ENCODE measurements around the gene JAK1.
A peak's percentile ranks its signal among the peaks of the same experiment; 100 is the strongest.
"Not testable (repeated sequence)": the region's sequence is repeated elsewhere in the genome, so short reads cannot be mapped to it uniquely, and the experiment has no call there.

Gene JAK1

DNA sequence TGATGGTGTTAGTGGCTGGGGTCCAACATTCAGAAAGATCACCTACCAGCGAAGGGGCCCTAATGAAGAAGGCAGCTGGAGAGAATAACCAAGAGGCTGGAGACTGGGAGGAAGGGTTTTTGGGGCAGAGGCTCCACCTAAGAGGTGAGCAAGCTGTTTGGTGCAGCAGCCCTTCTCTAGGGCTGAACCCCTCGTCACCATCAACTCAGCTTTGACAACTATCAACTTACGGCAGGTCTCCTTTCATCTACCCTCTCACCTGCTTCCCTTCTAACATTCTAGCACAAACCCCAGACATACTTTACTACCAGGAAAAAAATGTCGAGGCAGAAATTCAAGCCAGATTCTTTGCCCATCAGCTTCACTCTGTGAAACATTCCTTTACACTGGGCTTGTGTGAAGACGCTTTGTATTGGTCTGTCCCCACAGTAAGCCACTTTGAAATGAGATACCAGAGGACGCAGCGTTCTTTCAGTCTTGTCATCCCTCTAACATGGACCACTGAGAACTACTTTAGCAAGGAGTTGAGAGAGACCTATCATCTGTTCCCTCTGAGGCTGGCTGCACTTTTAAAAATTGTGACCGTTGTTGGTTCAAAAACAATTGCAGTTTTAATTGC lies 136.8 kb downstream of the JAK1 start:
- DNase-seq: no peak

DNA sequence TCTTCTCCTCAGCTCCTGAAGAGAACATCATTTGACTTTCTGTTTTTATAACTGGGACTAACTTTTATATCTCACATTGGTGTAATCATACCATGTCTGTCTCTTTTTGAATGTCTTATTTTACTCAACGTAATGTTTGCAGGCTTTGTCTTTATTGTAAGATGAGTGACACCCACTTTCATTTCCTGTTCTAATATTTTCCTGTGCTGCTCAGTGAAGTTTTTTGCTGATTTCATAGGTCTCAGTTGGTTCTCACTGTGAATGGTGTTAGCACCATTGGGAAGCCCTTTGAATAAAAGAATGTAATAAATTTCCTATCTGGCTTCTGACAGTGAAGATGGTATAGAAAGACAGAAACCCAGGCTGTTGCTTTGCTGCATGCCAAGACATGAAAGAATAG lies 137.5 kb downstream of the JAK1 start:
- DNase-seq: no peak

DNA sequence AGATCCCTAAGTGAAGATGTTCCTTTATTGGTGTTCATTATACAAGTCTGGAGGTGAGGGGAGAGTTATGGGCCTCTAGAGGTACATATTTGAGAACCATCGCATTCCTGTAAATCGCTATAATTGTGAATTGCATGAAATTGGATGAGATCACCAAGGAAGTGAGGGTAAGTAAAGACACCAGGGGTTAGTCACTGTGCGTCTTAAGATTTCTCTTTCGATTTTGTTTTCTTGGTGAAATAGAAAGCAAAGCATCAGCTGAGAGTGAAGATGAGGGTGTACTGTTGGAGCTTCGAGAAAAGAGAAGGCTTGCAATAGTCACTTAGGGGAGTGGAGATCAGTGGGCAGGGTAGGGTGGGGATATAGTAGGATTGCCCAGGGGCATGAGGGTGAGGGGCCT lies 139.4 kb downstream of the JAK1 start:
- no peak for DNase-seq

DNA sequence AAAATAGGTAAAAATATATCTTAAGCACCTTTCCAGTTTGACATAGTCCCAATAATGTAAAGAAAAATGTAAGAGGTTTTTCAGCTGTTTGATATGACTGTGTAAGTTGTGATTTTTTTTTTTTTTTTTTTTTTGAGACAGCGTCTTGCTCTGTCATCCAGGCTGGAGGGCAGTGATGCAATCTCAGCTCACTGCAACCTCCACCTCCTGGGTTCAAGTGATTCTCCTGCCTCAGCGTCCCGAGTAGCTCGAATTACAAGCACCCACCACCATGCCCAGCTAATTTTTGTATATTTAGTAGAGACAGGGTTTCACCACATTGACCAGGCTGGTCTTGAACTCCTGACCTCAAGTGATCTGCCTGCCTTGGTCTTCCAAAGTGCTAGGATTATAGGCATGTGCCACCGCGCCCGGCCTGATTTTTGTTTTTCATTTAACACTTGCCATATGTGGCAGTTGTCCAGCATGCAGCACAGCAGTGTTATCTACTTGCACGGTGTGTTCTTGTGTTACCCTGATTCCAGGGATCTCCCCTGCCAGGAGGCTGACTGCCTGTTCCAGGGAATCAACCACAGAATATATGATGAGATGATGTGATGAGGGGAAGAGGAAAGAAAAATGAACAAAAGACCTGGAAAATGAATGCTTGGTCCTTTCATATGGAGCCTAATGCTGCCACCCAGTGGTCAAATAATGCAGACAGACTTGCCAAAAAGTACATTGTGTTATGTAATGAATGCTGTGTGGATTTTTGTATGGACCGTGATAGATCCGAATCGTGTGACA lies 142.5 kb downstream of the JAK1 start:
- DNase-seq: peak; percentile 53

DNA sequence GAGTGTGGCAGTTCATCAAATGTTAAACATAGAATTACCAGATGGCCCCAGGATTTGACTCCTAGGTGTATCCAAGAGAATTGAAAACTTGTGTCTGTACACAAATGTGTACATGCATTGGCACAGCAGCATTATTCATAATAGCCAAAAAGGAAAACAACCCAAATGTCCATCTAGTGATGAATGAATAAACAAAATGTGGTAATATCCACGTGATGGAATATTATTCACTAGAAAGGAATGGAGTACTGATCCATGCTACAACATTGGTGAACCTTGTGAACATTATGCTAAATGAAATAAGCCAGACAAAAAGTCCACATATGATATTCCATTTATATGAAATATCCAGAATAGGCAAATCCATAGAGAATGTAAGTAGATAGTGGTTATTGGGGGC lies 143.7 kb downstream of the JAK1 start:
- no peak for DNase-seq

DNA sequence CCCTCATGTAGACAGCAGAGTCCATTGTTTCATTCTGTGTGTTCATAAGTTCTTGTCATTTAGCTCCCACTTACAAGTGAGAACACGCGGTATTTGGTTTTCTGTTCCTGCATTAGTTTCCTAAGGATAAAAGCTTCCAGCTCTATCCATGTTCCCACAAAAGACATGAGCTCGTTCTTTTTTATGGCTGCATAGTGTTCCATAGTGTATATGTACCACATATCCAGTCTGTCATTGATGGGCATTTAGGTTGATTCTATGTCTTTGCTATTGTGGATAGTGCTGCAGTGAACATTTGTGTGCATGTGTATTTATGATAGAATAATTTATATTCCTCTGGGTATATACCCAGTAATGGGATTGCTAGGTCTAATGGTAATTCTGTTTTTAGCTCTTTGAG lies 145.8 kb downstream of the JAK1 start:
- DNase-seq: not testable (repeated sequence)

DNA sequence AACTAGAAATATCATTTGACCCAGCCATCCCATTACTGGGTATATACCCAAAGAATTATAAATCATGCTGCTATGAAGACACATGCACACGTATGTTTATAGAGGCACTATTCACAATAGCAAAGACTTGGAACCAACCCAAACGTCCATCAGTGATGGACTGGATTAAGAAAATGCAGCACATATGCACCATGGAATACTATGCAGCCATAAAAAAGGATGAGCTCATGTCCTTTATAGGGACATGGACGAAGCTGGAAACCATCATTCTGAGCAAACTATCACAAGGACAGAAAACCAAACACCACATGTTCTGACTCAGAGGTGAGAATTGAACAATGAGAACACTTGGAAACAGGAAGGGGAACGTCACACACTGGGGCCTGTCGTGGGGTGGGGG lies 149.0 kb downstream of the JAK1 start:
- not testable (repeated sequence) for DNase-seq

DNA sequence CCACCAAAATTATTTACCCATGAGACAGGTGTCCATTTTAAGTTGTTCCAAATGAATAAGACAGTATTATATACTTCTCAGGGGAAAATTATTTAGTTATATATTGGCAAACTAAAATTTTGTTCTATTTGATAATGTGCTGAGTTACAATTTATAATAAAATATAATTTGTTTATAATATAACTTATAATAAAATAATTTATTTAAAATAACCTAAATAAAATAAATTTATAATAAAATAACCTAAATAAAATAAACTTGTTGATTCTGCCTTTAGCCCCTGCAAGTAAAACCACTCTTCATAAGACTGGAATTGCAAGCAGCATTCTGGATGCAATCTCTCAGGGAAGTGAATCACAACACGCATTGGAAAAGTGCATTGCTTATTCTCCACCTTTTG lies 151.9 kb downstream of the JAK1 start:
- DNase-seq: no peak

DNA sequence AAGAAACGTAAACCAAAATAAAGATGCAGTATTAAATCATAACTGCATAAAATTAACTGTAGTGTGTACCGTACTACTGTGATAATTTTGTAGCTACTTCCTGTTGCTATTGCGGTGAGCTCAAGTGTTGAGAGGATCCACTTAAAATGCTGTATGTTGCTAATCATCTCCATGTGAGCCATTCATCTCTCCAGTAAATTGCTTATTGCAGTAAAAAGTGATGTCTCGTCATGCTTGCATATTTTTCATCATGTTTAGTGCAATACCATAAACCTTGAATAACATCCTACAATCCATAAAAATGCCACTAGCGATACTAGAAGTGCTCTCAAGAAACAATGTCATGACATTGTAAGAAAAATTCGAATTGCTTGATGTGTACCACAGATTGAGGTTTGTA lies 155.2 kb downstream of the JAK1 start:
- DNase-seq: no peak

DNA sequence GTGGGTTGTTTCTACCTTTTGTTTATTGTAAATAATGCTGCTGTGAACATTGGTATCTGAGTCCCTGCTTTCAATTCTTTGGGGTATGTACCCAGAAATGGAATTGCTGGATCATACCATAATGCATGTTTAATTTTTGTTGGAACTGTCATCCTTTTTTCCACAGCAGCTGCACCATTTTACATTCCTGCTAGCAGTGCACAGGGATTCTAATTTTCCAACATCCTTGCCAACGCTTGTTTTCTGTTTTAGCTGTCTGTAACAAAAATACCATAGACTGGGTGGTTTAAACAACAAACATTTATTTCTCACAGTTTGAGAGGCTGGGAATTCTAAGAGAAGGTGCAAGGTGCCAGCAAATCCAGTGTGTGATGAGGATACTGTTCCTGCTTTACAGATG lies 156.3 kb downstream of the JAK1 start:
- DNase-seq: no peak

DNA sequence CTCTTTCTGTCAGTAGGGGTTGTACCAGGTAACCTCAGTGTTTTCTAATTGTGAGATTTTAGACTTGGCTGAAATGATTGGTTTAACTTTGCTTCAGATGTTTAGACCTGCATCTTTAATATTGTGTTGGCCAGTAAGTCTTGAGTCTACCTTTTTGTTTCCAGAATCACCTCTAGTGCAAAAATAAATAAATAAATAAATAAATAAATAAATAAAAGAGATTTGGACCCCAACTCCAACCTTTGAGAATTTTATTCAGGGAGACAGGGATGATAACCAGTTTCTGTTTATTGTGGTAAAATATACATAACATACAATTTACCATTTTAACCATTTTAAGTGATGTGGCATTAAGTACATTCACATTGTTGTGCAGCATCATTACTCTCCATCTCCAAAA lies 157.0 kb downstream of the JAK1 start:
- DNase-seq: no peak

DNA sequence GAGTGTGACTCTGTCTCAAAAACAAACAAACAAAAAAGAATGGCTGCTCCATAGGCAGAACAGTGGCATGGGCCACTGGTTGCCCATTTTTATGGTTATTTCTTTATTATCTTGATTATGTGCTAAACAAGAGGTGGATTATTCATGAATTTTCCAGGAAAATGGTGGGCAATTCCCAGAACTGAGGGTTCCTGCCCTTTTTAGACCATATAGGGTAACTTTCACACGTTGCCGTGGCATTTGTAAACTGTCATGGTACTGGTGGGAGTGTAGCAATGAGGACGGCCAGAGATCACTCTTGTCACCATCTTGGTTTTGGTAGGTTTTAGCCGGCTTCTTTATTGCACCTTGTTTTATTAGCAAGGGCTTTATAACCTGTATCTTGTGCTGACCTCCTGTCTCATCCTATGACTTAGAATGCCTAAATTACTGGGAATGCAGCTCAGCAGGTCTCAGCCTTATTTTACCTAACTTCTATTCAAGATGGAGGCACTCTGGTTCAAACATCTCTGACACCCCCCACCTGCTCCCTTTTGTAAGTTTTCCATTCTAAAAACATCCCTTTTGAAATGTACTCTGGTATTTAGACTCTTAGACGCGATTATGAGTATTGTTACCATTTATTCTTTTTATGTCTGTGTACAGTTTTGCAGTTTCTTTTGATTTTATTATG lies 164.4 kb downstream of the JAK1 start:
- DNase-seq: no peak

DNA sequence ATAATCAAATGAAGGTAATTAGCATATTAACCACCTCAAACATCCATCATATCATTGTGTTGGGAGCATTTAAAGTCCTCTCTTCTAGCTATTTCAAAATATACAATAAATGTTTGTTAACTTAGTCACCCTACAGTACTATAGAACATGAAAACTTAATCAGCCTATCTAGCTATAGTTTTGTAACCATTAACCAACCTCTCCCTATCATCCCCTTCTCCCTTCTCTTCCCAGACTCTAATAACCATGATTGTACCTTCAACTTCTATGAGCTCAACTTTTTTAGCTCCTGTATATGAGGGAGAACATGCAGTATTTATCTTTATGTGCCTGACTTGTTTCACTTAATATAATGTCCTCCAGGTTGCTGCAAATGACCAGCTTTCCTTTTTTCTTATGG lies 167.5 kb downstream of the JAK1 start:
- no peak for DNase-seq

DNA sequence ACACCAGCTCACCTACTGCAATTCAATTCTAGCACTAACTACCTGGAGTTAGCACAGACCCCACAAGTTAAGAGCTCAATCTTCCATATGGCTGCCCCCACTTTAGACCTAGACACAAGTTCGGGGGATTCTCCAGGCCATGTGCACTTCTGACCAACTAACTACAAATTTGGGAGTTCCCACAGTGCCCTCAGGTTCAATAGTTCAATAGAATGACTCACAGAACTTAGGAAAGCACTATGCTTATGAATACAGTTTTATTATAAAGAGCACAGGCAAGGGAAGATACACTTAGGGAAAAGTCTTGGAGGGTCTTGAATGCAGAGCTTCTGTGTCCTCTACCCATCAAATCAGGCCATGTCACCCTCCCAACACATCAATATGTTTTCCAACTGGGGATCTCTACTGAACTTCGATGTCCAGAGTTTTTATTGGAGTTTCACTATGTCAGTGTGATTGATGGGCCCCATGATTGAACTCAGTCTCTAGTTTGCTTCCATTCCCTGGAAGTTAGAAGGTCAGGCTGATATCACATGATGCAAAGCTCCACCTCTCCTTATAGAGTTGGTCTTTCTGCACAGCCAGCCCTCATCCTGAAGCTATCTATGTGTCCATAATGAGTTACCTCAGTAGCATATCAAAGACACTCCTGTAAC lies 175.4 kb downstream of the JAK1 start:
- no peak for DNase-seq
